Measurements from ENCODE around the gene KCNIP4.

KCNIP4 gene

GRCh38 chr4:21845663-21846062, 102.9 kb downstream of the KCNIP4 start:
- no peak for DNase-seq (ENCODE audit: low read depth)

GRCh38 chr4:21835712-21836111, 112.9 kb downstream of the KCNIP4 start:
- DNase-seq (ENCODE audit: low read depth) = no peak

- no peak for DNase-seq (ENCODE audit: low read depth)
Measured at GRCh38 chr4:21830272-21830671, 118.3 kb downstream of the KCNIP4 start.

- DNase-seq (ENCODE audit: low read depth) = peak; percentile 44
Measured at GRCh38 chr4:21827575-21827974, 121.0 kb downstream of the KCNIP4 start.

GRCh38 chr4:21826071-21826470, 122.5 kb downstream of the KCNIP4 start:
- no peak for DNase-seq (ENCODE audit: low read depth)

GRCh38 chr4:21819086-21819485, 129.5 kb downstream of the KCNIP4 start:
- DNase-seq (ENCODE audit: low read depth) = peak; percentile 2

- no peak for DNase-seq (ENCODE audit: low read depth)
Measured at GRCh38 chr4:21815651-21816377, 132.8 kb downstream of the KCNIP4 start.

- peak; percentile 72 for DNase-seq (ENCODE audit: low read depth)
Measured at GRCh38 chr4:21811565-21811964, 137.0 kb downstream of the KCNIP4 start.

- DNase-seq (ENCODE audit: low read depth) = peak; percentile 2
Measured at GRCh38 chr4:21806991-21807390, 141.6 kb downstream of the KCNIP4 start.

GRCh38 chr4:21802406-21802805, 146.2 kb downstream of the KCNIP4 start:
- peak; percentile 53 for DNase-seq (ENCODE audit: low read depth)

- no peak for DNase-seq (ENCODE audit: low read depth)
Measured at GRCh38 chr4:21801661-21802385, 146.7 kb downstream of the KCNIP4 start.

GRCh38 chr4:21795091-21795490, 153.5 kb downstream of the KCNIP4 start:
- no peak for DNase-seq (ENCODE audit: low read depth)

GRCh38 chr4:21792736-21793135, 155.8 kb downstream of the KCNIP4 start:
- DNase-seq (ENCODE audit: low read depth) = no peak

GRCh38 chr4:21790438-21791029, 158.0 kb downstream of the KCNIP4 start:
- peak; percentile 32 for DNase-seq (ENCODE audit: low read depth)

- DNase-seq (ENCODE audit: low read depth) = no peak
Measured at GRCh38 chr4:21780148-21780547, 168.4 kb downstream of the KCNIP4 start.

- DNase-seq (ENCODE audit: low read depth) = no peak
Measured at GRCh38 chr4:21778702-21779101, 169.9 kb downstream of the KCNIP4 start.

GRCh38 chr4:21775703-21776102, 172.9 kb downstream of the KCNIP4 start:
- DNase-seq (ENCODE audit: low read depth) = no peak

- DNase-seq (ENCODE audit: low read depth) = peak; percentile 19
Measured at GRCh38 chr4:21769404-21770147, 179.0 kb downstream of the KCNIP4 start.

- DNase-seq (ENCODE audit: low read depth) = peak; percentile 37
Measured at GRCh38 chr4:21768349-21769310, 179.9 kb downstream of the KCNIP4 start.

- peak; percentile 11 for DNase-seq (ENCODE audit: low read depth)
Measured at GRCh38 chr4:21765810-21766407, 182.7 kb downstream of the KCNIP4 start.

GRCh38 chr4:21763855-21764254, 184.7 kb downstream of the KCNIP4 start:
- no peak for DNase-seq (ENCODE audit: low read depth)
